T-helper 22 cell (primary cell): ENCODE measurements around the gene PDLIM5.

Experiments
- DNase-seq: peaks from one replicate; pipeline ENCODE4 v3.0.0-alpha.2; 2020; ENCODE audit warnings: low read depth

The PDLIM5 gene

DNA sequence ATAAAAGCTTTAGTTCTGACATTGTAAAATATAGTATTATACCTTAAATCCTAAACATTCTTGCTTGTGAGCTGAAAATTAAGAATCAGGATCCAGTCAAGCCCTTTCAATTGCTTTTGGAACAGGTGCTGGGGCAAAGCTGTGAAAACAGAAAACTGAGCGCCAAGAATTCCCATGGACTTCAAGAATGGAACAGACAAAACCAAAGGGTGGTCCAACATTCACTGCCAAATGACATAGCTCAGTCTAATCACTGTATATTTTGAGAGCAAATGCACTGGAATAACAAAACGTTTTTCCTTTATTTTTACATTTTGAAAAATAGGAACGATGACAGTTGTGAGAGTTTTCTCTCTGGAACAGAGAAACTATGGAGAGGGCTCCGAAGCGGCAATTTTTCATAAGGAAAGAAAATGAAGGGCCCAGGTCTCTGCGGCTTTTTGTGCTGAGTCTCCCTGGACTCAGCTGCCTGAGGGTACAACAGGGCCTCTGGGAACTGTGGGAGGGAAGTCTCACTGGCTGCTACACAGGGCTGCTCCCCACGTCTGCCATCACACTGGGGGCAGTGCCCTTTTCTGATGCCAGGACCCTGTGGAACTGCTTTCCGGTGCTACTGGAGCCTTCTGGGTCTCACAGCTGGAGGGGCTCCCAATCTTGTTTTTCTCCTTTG lies 250.0 kb downstream of the PDLIM5 start:
- no peak for DNase-seq

DNA sequence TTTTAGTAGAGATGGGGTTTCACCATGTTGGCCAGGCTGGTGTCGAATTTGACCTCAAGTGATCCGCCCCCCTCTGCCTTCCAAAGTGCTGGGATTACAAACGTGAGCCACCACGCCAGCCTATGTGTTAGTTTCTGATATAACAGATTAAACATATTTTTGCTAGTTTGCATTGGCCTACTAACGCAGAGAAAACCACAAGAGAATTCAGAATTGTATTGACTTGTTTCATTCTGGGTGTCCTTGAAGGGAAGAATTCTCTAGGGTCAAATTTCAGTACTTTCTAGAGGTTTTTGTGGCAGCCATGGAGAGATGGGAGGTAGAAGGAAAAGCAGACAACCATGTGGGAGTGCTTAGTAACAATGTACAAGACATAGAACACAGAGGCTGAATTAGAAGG lies 259.9 kb downstream of the PDLIM5 start:
- DNase-seq = no peak

DNA sequence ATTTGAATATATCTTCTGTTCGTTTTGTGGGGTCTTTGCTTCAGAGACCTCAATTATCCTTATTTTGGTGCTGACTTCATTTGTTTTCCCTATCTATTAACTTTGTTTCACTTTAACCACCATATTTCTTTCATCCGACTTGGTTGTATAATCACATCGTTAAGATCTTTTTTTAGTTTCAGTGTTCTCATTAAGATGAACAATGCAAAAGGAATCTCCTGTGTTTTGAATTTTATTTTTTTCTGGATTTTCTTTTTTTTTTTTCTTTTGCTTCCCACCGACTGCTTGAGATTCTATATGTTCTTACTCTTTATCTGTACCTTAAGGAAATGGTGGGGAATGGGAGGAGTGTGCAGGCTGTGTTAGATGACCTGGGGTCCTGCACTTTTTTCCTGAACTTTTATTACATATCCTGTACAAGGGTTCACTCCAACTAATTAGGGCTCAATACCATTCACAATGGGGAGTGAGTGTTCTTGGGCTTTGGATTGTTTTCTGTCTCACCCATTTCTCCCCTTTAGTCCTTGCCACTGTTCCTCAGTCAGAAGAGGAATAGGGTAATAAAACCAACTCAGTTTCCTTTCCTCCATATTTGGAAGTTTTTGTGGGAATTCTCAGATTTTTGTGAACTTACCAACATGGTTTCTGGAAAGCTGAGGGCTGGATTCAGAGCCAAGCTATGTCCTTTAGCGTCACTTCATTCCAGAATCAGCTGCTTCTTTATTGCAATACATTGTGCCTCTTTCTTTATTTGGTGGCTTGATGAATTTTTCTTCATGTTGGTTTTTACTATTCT lies 262.8 kb downstream of the PDLIM5 start:
- no peak for DNase-seq

DNA sequence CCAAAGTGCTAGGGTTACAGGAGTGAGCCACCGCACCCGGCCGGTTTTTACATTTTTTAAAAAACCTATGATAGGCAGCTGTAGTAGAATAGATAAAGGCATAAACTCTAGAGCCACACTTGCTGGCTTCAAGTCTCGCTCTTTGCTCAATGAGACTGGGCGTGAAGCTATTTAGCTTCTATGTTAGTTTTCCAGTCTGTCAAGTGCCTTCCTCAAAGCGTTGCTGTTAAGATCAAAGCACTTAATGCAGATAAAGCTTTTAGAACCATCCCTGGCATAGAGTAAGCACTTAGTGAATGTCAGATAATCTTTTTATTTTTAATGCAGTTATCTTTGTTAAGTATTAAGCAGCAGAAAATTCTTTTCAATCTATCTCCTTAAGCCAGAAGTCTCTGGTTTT lies 264.0 kb downstream of the PDLIM5 start:
- DNase-seq = no peak
